ENCODE measurements around the gene HSPA4L.

DNA sequence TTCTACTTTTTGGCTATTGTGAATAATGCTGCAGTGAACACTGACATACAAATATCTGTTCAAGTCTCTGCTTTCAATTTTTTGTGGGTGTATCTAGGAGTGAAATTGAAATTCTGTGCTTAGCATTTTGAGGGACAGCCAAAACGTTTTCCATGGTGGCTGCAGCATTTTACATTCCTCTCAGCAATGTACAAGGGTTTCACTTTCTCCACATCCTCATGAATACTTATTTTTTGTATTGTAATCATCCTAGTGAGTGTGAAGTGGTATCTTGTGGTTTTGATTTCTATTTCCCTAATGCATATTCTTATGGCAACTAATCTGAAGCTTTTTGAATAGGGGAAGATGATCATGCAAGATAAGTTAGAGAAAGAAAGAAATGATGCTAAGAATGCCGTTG lies 40.3 kb downstream of the HSPA4L start:
- TF ChIP-seq, protein P1, sequence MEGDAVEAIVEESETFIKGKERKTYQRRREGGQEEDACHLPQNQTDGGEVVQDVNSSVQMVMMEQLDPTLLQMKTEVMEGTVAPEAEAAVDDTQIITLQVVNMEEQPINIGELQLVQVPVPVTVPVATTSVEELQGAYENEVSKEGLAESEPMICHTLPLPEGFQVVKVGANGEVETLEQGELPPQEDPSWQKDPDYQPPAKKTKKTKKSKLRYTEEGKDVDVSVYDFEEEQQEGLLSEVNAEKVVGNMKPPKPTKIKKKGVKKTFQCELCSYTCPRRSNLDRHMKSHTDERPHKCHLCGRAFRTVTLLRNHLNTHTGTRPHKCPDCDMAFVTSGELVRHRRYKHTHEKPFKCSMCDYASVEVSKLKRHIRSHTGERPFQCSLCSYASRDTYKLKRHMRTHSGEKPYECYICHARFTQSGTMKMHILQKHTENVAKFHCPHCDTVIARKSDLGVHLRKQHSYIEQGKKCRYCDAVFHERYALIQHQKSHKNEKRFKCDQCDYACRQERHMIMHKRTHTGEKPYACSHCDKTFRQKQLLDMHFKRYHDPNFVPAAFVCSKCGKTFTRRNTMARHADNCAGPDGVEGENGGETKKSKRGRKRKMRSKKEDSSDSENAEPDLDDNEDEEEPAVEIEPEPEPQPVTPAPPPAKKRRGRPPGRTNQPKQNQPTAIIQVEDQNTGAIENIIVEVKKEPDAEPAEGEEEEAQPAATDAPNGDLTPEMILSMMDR (IDR thresholded peaks at IDR 0.05; ENCODE audit: low read depth, low read length, poor library complexity, severe bottlenecking): no peak
- no peak for TF ChIP-seq EZH2phosphoT487 (IDR thresholded peaks at IDR 0.05; ENCODE audit: borderline replicate concordance, low read length)

Measured in DOHH2 (cell line).